Measurements from ENCODE around the gene MYZAP.

MYZAP gene

GRCh38 chr15:57647791-57648130, 56.1 kb downstream of the MYZAP start:
- no peak for TF ChIP-seq CTCF (IDR thresholded peaks at IDR 0.05; ENCODE audit: low read depth, low read length, missing control alignments)
- H3K4me3 ChIP-seq (replicated peaks; ENCODE audit: low read depth, low read length), result no peak overlapping the region
- no peak for DNase-seq (ENCODE audit: extremely low read depth, low read depth)

- no peak overlapping the region for H3K4me3 ChIP-seq (replicated peaks; ENCODE audit: low read depth, low read length)
- TF ChIP-seq CTCF (IDR thresholded peaks at IDR 0.05; ENCODE audit: low read depth, low read length, missing control alignments), result no peak
- DNase-seq (ENCODE audit: extremely low read depth, low read depth), result no peak
These were observed 57.4 kb downstream of the MYZAP start for GRCh38 chr15:57649138-57649537.

GRCh38 chr15:57651445-57651844, 59.7 kb downstream of the MYZAP start:
- no peak for DNase-seq (ENCODE audit: extremely low read depth, low read depth)
- no peak overlapping the region for H3K4me3 ChIP-seq (replicated peaks; ENCODE audit: low read depth, low read length)
- no peak for TF ChIP-seq CTCF (IDR thresholded peaks at IDR 0.05; ENCODE audit: low read depth, low read length, missing control alignments)

GRCh38 chr15:57652481-57652880, 60.8 kb downstream of the MYZAP start:
- DNase-seq (ENCODE audit: extremely low read depth, low read depth), result no peak
- no peak overlapping the region for H3K4me3 ChIP-seq (replicated peaks; ENCODE audit: low read depth, low read length)
- TF ChIP-seq CTCF (IDR thresholded peaks at IDR 0.05; ENCODE audit: low read depth, low read length, missing control alignments), result no peak

- DNase-seq (ENCODE audit: extremely low read depth, low read depth), result no peak
- no peak for TF ChIP-seq CTCF (IDR thresholded peaks at IDR 0.05; ENCODE audit: low read depth, low read length, missing control alignments)
- no peak overlapping the region for H3K4me3 ChIP-seq (replicated peaks; ENCODE audit: low read depth, low read length)
These were observed 62.6 kb downstream of the MYZAP start for GRCh38 chr15:57654153-57654852.

- DNase-seq (ENCODE audit: extremely low read depth, low read depth), result no peak
- no peak for TF ChIP-seq CTCF (IDR thresholded peaks at IDR 0.05; ENCODE audit: low read depth, low read length, missing control alignments)
- H3K4me3 ChIP-seq (replicated peaks; ENCODE audit: low read depth, low read length), result no peak overlapping the region
These were observed 63.3 kb downstream of the MYZAP start for GRCh38 chr15:57655053-57655452.

GRCh38 chr15:57655809-57656208, 64.1 kb downstream of the MYZAP start:
- no peak overlapping the region for H3K4me3 ChIP-seq (replicated peaks; ENCODE audit: low read depth, low read length)
- DNase-seq (ENCODE audit: extremely low read depth, low read depth), result no peak
- TF ChIP-seq CTCF (IDR thresholded peaks at IDR 0.05; ENCODE audit: low read depth, low read length, missing control alignments), result no peak
